ENCODE measurements around the gene ARHGEF40. TPM values are rescaled to one million over a fixed set of nuclear protein-coding genes. Genes with fewer than 3 reads are reported as not detected.
A peak's percentile ranks its signal among the peaks of the same experiment; 100 is the strongest.

Gene ARHGEF40
- total RNA-seq, 1 experiment from 2014 or later, result 71.4 TPM

DNA sequence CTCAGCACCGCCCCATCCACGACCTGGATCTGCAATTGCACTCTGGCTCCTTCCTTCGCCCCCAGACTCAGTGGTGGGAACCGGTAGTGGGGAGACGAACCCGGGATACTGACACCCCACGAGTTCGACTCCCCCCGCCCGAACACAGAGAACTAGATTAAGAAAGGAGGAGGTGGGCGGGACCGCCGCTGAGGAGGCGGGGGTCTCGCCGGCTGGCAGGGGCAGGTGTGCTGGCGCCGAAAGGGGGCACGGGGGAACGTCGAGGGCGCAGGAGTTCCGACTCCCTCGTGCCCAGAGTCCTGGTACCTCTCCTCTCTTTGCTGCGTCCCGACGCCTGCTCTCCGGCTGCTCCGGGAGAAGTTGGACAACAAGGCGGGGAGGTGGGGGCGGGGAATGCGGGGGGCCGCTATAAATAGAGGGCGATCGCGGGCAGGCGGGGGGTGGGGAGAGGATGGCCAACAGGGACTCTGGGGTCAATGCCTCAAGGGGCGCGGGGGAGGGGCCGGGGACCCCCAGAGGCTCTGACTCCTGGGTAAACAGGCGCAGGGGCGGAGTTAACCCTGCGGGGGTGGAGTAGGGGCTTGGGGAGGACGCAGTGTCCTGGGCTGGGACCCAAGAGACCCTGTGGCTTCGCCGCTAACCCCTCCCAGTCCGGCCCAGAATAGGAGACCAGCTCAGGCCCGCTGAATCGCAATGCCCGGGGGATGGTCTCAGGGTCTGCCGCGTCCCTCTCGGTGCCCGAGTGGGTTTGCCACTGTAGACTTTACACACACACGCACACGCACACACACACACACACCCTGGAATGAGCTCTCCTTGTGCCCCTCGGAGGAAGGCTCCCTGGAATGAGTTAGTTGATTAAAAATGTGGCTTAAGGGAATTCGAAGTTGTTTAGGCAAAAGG, 44.5 kb upstream of the ARHGEF40 start:
- peaks cover 63% of the 10 kb centered on the region for H3K27me3 Mint-ChIP-seq (ENCODE audit: low read depth)
- peak overlapping the region; percentile 62 for H3K9ac ChIP-seq (ENCODE audit: extremely low read depth, insufficient read length, low read length)
- H3K9me3 Mint-ChIP-seq, result no peaks in the 10 kb centered on the region

More for the DNA sequence above, 44.5 kb upstream of the ARHGEF40 start:
- Mint-ChIP-seq H3K4me1 (peaks cover 35 to 41% of the 10 kb centered on the region in 2 experiments), H3K36me3 (ENCODE audit: insufficient read depth in 1 of 3, low read depth in 3 of 3) (peaks cover 6 to 14% (median 6%) of the 10 kb centered on the region in 3 experiments; a peak in 3 of 7 replicates), H3K4me3 (peak overlapping the region; percentile 81 to 96), H3K27ac (peak overlapping the region; percentile 89 to 98 (median 97); a peak in 6 of 7 replicates)
- no peak overlapping the region for H3K27ac ChIP-seq (ENCODE audit: insufficient read length, low read depth, low read length)
- H2BK20ac ChIP-seq (ENCODE audit: low read depth, low read length, poor library complexity, severe bottlenecking), result no peak overlapping the region
- TF ChIP-seq, protein P1, sequence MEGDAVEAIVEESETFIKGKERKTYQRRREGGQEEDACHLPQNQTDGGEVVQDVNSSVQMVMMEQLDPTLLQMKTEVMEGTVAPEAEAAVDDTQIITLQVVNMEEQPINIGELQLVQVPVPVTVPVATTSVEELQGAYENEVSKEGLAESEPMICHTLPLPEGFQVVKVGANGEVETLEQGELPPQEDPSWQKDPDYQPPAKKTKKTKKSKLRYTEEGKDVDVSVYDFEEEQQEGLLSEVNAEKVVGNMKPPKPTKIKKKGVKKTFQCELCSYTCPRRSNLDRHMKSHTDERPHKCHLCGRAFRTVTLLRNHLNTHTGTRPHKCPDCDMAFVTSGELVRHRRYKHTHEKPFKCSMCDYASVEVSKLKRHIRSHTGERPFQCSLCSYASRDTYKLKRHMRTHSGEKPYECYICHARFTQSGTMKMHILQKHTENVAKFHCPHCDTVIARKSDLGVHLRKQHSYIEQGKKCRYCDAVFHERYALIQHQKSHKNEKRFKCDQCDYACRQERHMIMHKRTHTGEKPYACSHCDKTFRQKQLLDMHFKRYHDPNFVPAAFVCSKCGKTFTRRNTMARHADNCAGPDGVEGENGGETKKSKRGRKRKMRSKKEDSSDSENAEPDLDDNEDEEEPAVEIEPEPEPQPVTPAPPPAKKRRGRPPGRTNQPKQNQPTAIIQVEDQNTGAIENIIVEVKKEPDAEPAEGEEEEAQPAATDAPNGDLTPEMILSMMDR (conservative IDR thresholded peaks at IDR 0.05), result no peak; the same call in 2 of the 3 replicates
- DNase-seq, result peak; percentile 77
- H3K23ac ChIP-seq (ENCODE audit: insufficient read length, low read depth, low read length), result no peak overlapping the region
- no peak overlapping the region for H2BK120ac ChIP-seq (ENCODE audit: low read depth, low read length, poor library complexity, severe bottlenecking)
- no peak overlapping the region for H4K8ac ChIP-seq (replicated peaks; ENCODE audit: insufficient read length, low read depth, low read length)
- peaks cover 12% of the 10 kb centered on the region for H3K23me2 ChIP-seq (ENCODE audit: insufficient read length, low read depth, low read length, poor library complexity, severe bottlenecking)
- H3K79me2 ChIP-seq (ENCODE audit: insufficient read depth, low read length), result no peaks in the 10 kb centered on the region
- peaks cover 8% of the 10 kb centered on the region; the same call in 1 of the 2 replicates for H3K27me3 ChIP-seq (ENCODE audit: insufficient read depth, low read length)
- no peak overlapping the region for H3K56ac ChIP-seq (ENCODE audit: insufficient read length, low read depth, low read length)
- H4K91ac ChIP-seq (ENCODE audit: insufficient read length, low read depth, low read length), result no peak overlapping the region
- H3K18ac ChIP-seq (ENCODE audit: insufficient read length, low read depth, low read length), result peak overlapping the region; percentile 24
- H4K5ac ChIP-seq (ENCODE audit: insufficient read length, low read depth, low read length), result no peak overlapping the region
- no CpG with 5 or more reads among the region's 58 CpGs for WGBS (ENCODE audit: extremely low coverage, insufficient read length, low lambda C conversion rate)
- no peak overlapping the region for H2BK15ac ChIP-seq (ENCODE audit: low read depth, low read length)
- H3T11ph ChIP-seq (ENCODE audit: low read length), result no peak overlapping the region
- H3K4ac ChIP-seq (ENCODE audit: low read depth, low read length), result no peak overlapping the region
- no peak overlapping the region for H2BK5ac ChIP-seq (ENCODE audit: insufficient read length, low read length)
- no peaks in the 10 kb centered on the region for H4K20me1 ChIP-seq (ENCODE audit: control insufficient read depth, insufficient read depth, insufficient read length)
- H3K14ac ChIP-seq (ENCODE audit: insufficient read depth, low read length), result peak overlapping the region; percentile 90
- H3K79me1 ChIP-seq (ENCODE audit: insufficient read depth, low read depth, low read length, poor library complexity, severe bottlenecking), result no peaks in the 10 kb centered on the region
- no peak overlapping the region for H2AK5ac ChIP-seq (ENCODE audit: insufficient read length, low read length)
- H3K9me3 ChIP-seq (ENCODE audit: control insufficient read depth, low read depth, low read length), result no peaks in the 10 kb centered on the region
- no peak overlapping the region for H2BK12ac ChIP-seq (ENCODE audit: insufficient read length, low read depth, low read length)
- H3K4me2 ChIP-seq (ENCODE audit: insufficient read depth, insufficient read length, low read length), result peak overlapping the region; percentile 76
- H3K4me1 ChIP-seq (ENCODE audit: insufficient read depth, low read length), result peaks cover 4% of the 10 kb centered on the region; the same call in 1 of the 2 replicates
- H2AFZ ChIP-seq (ENCODE audit: low read length), result no peak overlapping the region
